GM21786 (cell line): ENCODE measurements around the gene UROS.

Experiments used
- ATAC-seq: cut with Tn5 transposase; IDR thresholded peaks from one replicate; pipeline ENCODE4 v1.9.1; 2021; ENCODE audit not compliant: unreplicated experiment

The UROS gene

DNA sequence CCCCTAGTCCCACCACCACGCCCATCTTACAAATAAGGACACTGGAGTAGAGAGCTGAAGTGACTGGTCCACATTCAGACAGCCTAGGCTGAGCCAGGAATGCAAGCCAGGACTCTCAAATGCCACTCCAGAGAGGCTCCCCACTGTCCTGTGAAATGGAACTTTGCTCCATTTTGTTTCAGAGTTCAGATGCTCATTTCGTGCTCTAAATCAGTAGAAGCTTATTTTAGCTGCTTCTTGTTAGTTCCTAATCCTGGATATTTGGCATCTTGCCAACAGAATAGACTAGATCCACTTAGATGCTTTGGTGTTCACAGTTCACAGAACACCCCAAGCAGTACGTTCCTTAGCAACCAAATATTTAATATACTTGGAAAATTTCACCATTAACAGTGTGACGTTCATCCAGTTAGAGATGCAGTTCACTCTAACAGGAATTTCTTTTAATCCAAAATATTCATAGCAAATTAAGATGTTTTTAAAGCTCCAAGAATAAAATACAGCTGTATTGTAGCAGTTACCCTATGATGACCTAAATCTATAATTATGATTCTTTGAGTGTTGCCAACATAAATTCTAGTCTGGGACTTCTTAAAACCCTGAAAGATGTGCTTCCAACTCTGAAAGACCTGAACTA, 54.7 kb downstream of the UROS start:
- ATAC-seq, result no peak

DNA sequence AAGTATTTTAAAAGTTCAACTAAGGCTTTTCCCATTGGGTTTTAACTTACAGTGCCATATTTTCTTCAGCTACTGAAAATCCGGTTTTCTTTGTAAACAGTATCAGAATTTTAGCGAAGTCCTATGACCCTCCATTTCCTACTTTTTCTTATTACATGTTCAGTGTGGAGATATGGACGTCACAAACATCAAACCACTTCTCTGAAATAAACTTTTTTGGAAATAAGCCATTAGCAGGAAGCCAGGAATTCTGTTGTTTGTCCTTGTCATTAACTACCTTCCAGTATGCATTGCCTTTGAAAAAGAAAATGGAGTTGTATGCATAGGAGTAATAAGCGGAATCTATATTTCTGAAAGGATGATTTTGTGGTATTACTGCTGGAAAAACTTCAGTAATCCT, 56.5 kb downstream of the UROS start:
- ATAC-seq, result no peak

DNA sequence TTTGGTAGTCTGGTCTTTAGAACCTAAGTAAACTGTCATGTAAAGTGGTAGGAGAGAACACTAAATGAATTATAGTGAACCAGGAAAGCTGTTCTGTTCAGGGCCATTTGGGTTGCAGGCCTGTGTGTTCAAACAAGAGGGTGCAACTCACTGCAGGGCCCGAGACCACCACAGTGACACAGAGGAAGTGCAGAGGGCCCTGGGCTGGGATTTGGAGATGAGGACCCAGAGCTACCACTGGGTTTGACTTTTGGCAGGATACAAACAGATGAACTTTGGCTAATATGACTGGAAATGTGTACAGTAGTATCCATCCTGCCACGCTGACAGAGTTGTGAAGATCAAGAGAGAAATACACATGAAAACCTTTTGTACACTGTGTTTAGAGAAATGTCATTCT, 57.2 kb downstream of the UROS start:
- ATAC-seq, result no peak

DNA sequence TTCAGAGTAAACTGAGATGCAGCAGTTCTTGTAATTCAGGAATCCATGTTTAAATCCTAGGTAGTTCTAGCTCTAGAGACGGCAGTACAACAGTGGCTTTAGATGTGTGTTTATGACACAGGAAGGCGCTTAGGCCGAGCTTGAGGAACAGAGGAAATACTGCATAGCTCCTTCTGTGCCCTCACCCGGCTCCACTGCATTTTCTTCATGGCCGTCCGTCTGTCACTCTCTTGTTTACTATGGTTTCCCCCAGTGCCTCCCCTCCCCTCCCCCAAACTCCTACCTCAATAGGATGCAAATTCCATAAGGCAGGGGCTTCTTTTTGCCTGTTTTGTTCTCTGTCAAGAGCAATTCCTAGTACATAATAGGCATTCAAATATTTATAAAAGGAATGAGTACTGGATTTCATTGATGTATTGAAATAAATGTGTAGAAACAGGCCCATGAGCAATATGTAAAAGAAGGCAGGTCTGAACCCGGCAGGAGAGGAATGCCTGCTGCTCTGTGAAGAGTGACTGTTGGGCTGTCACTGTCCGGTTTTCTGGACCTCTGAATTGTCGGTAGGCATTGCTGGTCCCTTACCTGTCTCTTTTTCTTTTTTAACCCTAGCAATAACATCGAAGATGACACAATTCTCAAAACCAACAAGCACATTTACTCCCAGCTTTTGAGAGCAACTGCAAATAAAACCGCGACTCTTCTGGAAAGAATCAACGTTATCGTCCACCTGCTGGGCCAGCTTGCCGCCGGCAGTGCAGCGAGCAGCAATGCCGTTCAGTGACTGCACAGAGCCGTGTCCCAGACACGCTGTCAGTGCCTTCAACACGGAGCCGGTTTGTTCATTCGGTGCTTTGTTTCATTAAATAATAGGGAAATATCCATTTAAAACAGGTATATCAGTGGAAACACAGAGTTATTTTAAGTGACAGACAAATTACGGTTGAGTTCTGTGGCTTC, 60.1 kb downstream of the UROS start:
- no peak for ATAC-seq

DNA sequence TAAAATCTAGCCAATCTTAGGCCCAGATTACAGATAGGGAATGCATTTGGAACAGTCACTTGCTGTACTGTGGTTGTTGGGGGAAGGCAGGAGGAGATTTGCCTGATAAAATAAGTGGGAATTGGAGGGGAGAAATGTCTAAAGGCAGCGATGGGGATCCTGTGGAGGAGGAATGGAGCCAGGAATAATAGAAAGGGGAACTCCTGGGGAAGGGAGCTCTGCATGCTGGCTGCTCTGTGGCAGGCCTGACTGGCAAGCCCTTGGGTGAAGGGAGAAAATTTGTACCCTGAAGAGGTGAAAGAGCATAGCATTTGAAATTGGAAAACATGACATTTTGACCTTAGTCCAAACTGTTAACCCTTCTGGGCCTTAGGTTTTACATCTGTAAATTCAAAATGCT, 61.1 kb downstream of the UROS start:
- ATAC-seq, result no peak

DNA sequence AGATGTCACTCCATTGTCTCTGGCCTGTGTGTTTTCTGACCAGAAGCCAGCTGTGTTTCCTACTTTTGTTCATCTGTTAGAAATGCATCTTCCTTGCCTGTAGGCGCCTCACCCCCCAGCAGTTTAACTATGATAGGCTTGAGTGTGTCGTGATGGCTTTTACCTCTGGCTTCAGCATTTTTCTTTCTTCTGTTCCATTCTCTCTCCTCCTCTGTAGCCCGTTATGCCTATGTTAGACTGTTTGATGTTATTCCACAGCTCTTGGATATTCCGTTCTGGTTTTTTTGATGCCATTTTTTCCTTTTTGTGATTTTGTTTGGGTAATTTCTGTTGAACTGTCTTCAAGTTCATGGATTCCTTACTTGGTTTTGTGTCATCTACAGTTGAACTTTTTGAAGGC, 65.3 kb downstream of the UROS start:
- ATAC-seq, result no peak

DNA sequence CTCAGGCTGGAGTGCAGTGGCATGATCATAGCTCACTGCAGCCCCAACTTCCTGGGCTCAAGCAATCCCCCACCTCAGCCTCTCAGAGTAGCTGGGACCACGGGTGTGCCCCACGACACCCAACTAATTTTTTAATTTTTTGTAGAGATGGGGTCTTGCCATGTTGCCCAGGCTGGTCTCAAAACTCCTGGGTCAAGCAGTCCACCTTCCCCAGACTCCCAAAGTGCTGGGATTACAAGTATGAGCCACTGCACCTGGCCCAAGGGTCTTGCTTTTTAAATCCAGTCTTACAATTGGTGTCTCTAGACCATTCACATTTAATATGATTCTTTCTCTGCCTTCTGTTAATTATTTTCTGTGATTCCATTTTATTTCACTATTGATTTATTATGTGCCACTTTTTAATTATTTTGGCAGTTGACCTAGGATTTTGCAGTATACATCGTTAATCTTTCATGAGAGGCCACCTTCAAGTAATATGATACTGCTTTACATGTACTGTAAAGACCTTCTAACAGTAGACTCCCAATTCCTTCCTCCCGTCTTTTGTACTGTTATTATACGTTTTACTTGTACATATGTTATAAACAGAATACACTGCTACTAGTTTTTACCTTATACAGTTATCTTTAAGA, 66.1 kb downstream of the UROS start:
- no peak for ATAC-seq

DNA sequence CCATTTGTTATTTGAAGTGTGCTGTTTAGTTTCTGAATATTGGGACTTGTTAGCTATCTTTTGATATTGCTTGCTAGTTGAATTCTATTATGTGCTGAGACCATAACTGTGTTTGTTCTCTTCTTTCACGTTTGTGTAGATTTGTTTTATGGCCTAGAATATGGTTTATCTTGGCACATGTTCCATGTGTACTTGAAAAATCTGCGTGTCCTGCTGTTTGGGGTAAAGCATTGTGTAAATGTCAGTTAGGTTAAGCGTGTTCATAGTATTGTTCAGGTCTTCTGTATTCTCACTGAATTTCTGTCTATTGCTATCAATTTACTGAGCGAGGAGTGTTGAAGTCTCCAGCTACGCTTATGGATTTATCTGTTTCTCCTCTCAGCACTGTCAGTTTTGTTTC, 66.9 kb downstream of the UROS start:
- ATAC-seq, result no peak

DNA sequence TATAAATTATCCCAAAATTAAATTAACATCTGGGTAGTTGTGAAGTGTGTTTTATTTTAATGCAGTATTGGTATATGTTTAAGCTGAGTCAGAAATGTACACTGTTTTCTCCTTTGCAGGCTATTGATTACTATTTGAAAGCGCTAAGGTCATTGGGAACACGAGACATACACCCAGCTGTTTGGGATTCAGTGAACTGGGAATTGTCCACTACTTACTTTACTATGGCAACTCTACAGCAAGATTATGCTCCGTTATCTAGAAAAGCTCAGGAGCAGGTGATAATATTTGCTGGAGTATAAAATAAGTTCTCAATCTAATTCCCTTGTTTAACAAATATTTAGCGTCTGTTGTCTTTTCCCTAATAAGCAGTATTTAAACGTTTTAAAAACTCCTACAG, 75.6 kb downstream of the UROS start:
- ATAC-seq, result no peak

DNA sequence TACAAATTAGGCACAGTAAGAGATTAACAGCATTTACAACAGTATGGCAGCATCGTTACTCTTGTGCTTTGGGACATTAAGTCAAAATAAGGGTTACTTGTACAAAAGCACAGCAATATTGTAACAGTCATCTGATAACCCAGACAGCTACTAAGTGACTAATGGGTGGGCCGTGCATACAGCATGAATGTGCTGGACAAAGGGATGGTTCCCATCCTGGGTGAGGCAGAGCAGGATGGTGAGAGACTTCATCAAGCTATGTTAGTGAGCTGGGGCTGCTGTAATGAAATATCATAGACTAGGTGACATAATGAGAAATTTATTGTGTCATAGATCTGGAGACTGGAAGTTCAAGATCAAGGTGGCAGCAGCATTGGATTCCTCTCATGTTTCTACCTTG, 78.1 kb downstream of the UROS start:
- ATAC-seq, result no peak

DNA sequence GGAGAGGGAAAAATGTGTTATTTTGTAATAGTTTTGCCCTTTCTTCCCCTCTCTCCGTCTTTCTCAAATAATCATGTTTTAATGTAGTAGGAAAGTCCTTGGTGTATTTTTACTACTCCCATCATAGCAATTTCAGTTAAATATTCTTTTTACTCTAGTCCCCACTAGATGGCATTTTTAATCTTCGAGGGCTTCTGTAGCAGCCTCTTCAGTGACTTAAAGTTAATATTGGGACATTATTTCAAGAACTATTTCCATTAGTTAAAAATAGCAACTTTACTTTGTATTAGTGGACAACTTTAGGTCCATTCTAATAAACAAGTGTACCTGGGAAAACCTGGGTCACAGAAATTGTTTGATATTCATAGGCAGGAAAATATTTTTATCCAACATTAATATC, 80.6 kb downstream of the UROS start:
- no peak for ATAC-seq

DNA sequence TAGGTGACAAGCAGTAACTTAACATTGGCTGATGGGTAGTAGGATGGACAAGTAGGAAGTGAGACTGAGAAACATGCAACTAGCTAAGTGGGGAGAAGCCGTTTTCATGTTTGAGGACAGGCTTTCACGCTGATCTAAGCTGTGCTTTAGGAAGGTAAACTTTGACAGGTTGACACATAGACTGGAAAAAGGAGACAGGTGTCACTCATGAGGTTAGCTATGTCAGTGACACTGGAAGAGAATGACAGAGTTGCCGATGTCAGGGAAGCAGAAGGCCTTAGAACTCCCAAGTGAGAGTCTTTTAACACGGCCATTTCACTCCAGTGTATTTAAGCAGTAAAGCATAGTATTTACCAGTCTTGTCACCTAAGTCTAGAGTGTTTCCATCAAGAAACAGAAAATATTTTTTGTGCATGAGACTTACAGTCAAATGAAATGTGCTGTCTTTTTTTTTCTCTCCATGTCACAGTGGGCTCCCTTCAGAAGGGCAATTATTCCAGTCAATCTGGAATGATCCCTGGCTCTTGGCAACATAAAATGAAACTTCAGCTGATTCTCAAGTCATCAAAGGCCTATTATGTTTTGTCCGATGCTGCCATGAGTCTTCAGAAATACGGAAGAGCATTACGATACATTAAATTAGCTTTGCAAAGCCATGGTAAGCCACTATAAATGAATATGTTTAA, 82.9 kb downstream of the UROS start:
- ATAC-seq, result no peak
